ENCODE data around the gene GRIK1. TPM values are rescaled to one million over a fixed set of nuclear protein-coding genes. Genes with fewer than 3 reads are reported as not detected.

GRIK1 gene
- total RNA-seq, 2 donors from 2014 or later = 0.11 TPM; not detected in 1

DNA sequence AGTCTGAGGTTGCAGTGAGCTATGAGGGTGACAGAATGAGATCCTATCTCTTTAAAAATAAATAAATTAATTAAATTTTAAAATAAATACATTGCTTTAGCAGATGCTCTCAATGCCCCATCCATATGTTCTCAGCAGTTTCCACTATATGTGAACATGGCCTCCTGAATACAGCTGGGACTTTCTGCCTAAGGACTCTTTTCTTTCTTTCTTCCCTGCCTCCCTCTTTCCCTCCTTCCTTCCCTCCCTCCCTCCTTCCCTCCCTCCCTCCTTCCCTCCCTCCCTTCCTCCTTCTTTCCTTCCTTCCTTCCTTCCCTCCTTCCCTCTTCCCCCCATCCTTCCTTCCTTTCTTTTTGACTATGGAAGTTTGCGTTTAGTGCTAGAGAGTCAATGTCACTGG lies 10.2 kb upstream of the GRIK1 start:
- TF ChIP-seq CTCF (IDR thresholded peaks at IDR 0.05) = no peak
- H3K27me3 ChIP-seq = no peaks in the 10 kb centered on the region

GRCh38 chr21:29947119-29947518 lies 7.3 kb upstream of the GRIK1 start:
- H3K27me3 ChIP-seq = no peaks in the 10 kb centered on the region
- no peak for TF ChIP-seq CTCF (IDR thresholded peaks at IDR 0.05)
- intact Hi-C loops (cut with DNase I) = no loop called here
- DNase-seq = no peak
- no peak overlapping the region for H3K27ac ChIP-seq
- H3K4me1 ChIP-seq = no peaks in the 10 kb centered on the region
- no peaks in the 10 kb centered on the region for H3K9me3 ChIP-seq
- no peak overlapping the region for H3K9ac ChIP-seq (ENCODE audit: low read depth in 2 of 2, low read length in 2 of 2)
- no peaks in the 10 kb centered on the region for H3K36me3 ChIP-seq
- no peak overlapping the region for H3K4me3 ChIP-seq

More for the DNA sequence above, 10.2 kb upstream of the GRIK1 start:
- intact Hi-C loops (cut with DNase I) = no loop called here
- Histone ChIP-seq H3K9me3 (no peaks in the 10 kb centered on the region), H3K36me3 (no peaks in the 10 kb centered on the region), H3K4me3 (no peak overlapping the region), H3K9ac (ENCODE audit: low read depth in 2 of 2, low read length in 2 of 2) (no peak overlapping the region), H3K4me1 (no peaks in the 10 kb centered on the region), H3K27ac (no peak overlapping the region)
- DNase-seq = no peak

GRCh38 chr21:29943885-29944284 lies 4.1 kb upstream of the GRIK1 start:
- TF ChIP-seq CTCF (IDR thresholded peaks at IDR 0.05) = no peak
- no peaks in the 10 kb centered on the region for H3K36me3 ChIP-seq
- H3K4me3 ChIP-seq = no peak overlapping the region
- H3K4me1 ChIP-seq = no peaks in the 10 kb centered on the region
- no peak overlapping the region for H3K9ac ChIP-seq (ENCODE audit: low read depth in 2 of 2, low read length in 2 of 2)
- H3K27me3 ChIP-seq = peaks cover 4% of the 10 kb centered on the region
- intact Hi-C loops (cut with DNase I) = no loop called here
- no peak for DNase-seq
- H3K27ac ChIP-seq = no peak overlapping the region
- no peaks in the 10 kb centered on the region for H3K9me3 ChIP-seq

- no peak overlapping the region for H3K27ac ChIP-seq
- peaks cover 6% of the 10 kb centered on the region for H3K27me3 ChIP-seq
- no peak overlapping the region for H3K9ac ChIP-seq (ENCODE audit: low read depth in 2 of 2, low read length in 2 of 2)
- TF ChIP-seq CTCF (IDR thresholded peaks at IDR 0.05) = no peak
- H3K9me3 ChIP-seq = no peaks in the 10 kb centered on the region
- intact Hi-C loops (cut with DNase I) = no loop called here
- no peak for DNase-seq
- H3K36me3 ChIP-seq = no peaks in the 10 kb centered on the region
- no peaks in the 10 kb centered on the region for H3K4me1 ChIP-seq
- no peak overlapping the region for H3K4me3 ChIP-seq
These were observed 2.2 kb upstream of the GRIK1 start for GRCh38 chr21:29942034-29942433.

DNA sequence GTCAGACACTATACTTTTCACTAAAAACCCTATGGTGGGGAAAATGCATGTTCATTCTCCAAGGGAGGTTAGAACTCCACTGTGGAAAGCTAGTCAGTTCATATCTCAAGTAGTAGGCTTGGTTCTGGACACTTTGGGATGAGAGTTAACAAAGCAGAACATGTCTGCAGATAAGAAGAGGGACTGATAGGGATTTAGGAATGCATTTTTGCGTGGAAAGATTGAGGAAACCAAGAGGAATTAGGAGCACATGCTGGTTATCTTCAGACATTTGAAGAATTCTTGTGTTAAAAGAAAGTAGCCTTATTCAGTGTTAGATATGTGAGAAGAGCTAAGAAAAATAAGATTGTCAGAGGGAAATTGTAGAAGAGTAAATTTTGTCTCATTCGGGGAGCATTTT lies 1.2 kb upstream of the GRIK1 start:
- no peak for DNase-seq
- H3K9me3 ChIP-seq = no peaks in the 10 kb centered on the region
- H3K36me3 ChIP-seq = no peaks in the 10 kb centered on the region
- H3K27ac ChIP-seq = no peak overlapping the region
- intact Hi-C loops (cut with DNase I) = no loop called here
- no peak overlapping the region for H3K4me3 ChIP-seq
- peaks cover 6% of the 10 kb centered on the region for H3K27me3 ChIP-seq
- H3K4me1 ChIP-seq = no peaks in the 10 kb centered on the region
- H3K9ac ChIP-seq (ENCODE audit: low read depth in 2 of 2, low read length in 2 of 2) = no peak overlapping the region
- TF ChIP-seq CTCF (IDR thresholded peaks at IDR 0.05) = no peak

GRCh38 chr21:29940361-29940760 lies 565 bp upstream of the GRIK1 start:
- no peaks in the 10 kb centered on the region for H3K9me3 ChIP-seq
- intact Hi-C loops (cut with DNase I) = no loop called here
- H3K4me3 ChIP-seq = no peak overlapping the region
- no peaks in the 10 kb centered on the region for H3K4me1 ChIP-seq
- no peak for DNase-seq
- H3K27ac ChIP-seq = no peak overlapping the region
- no peak overlapping the region for H3K9ac ChIP-seq (ENCODE audit: low read depth in 2 of 2, low read length in 2 of 2)
- no peak for TF ChIP-seq CTCF (IDR thresholded peaks at IDR 0.05)
- peaks cover 6% of the 10 kb centered on the region for H3K27me3 ChIP-seq
- no peaks in the 10 kb centered on the region for H3K36me3 ChIP-seq

Data from colonic mucosa (tissue), 4 donors.